ENCODE results near the gene UBE4B. TPM values are rescaled to one million over a fixed set of nuclear protein-coding genes. Genes with fewer than 3 reads are reported as not detected.
A peak's percentile ranks its signal among the peaks of the same experiment; 100 is the strongest.

The UBE4B gene
- total and polyA plus RNA-seq, 9 of the 15 experiments (the other 6 are each of a cell fraction or from before 2014, with no cell fraction given) = 11.7 to 73.7 (median 40.1) TPM

DNA sequence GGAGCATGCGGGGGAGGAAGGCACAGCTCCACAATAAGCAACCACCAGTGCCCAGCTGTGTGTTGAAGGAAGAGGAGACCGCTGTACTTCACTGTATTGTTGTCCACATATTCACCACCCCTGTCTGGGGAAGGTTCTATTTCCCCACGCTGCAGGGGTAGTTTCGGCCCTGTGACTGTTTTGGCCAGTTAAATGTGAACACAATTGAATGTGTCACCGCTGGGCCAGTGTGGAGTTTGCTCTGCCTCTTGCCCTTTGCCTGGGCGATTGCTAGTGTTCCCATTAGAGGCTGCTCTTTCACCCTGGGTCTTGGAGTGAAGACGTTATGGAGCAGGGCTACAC, 32.6 kb downstream of the UBE4B start:
- H3K9me1 ChIP-seq (ENCODE audit: control insufficient read depth, insufficient read depth, low read length) = no peaks in the 10 kb centered on the region
- POLR2A ChIA-PET = no interaction called here
- intact Hi-C loops (cut with micrococcal nuclease) (no loop called here), in situ Hi-C loops (cut with MboI) (no loop called here)
- BruUV-seq (replicated peaks) = no TSS peak
- no peaks in the 10 kb centered on the region for H3K27me3 ChIP-seq (ENCODE audit: control insufficient read depth in 2 of 2, insufficient read depth in 2 of 2, low read length in 2 of 2)
- peak overlapping the region; percentile 59 for H3K4me2 ChIP-seq (ENCODE audit: insufficient read depth, low read length)
- CTCF ChIA-PET (ENCODE audit: low intra/inter-chr PET ratio) = interaction anchor here (0.6 kb wide), 1 partner anchor 190 kb away, joined by 3 read pairs; no protein-coding TSS in a partner anchor
- H3K4me3 ChIP-seq = no peak overlapping the region
- no peak for FAIRE-seq
- peak overlapping the region; percentile 58 for H2AFZ ChIP-seq (ENCODE audit: low read depth, low read length)
- peak; percentile 65 for ATAC-seq
- H3K9me3 ChIP-seq (replicated peaks; ENCODE audit: control insufficient read depth, insufficient read depth, low read depth, low read length) = no peaks in the 10 kb centered on the region
- DNase-seq (ENCODE audit: extremely low read depth in 1 of 4, low spot score in 3 of 4) = peak in 3 of 4 experiments; percentile 32 to 45 (median 39)
- H3K27ac ChIP-seq (ENCODE audit: extremely low read depth, low read depth, low read length) = peak overlapping the region; percentile 69
- peaks cover 15% of the 10 kb centered on the region; the same call in 2 of the 3 replicates for H3K36me3 ChIP-seq (ENCODE audit: control insufficient read depth, insufficient read depth, low read length)
- H3K4me1 ChIP-seq (replicated peaks in 1 of 2; ENCODE audit: control insufficient read depth in 2 of 2, insufficient read depth in 2 of 2, low read length in 2 of 2) = peaks cover 17 to 23% of the 10 kb centered on the region in 2 experiments
- peaks cover 6% of the 10 kb centered on the region; the same call in 1 of the 2 replicates for H4K20me1 ChIP-seq (replicated peaks; ENCODE audit: control insufficient read depth, insufficient read depth, low read length)
- H3K79me2 ChIP-seq (ENCODE audit: control insufficient read depth, insufficient read depth, low read length) = peaks cover 79% of the 10 kb centered on the region
- H3K9ac ChIP-seq (ENCODE audit: insufficient read depth in 1 of 2, low read depth in 2 of 2, low read length in 2 of 2) = peak overlapping the region; percentile 32 to 72; a peak in 2 of 4 replicates
- WGBS (ENCODE audit: insufficient coverage, low coverage, missing lambda C conversion rate) = 35% methylated on average over 7 of the region's 7 CpGs
- TF ChIP-seq PRDM10 (IDR thresholded peaks at IDR 0.05; ENCODE audit: partially characterized antibody) (peak; percentile 96), POLR2A (conservative IDR thresholded peaks at IDR 0.05) (no peak), SP1 (CRISPR knock-in tag; IDR thresholded peaks at IDR 0.05) (no peak), GTF2E2 (tag; IDR thresholded peaks at IDR 0.05) (no peak), RBM34 (IDR thresholded peaks at IDR 0.05; ENCODE audit: borderline replicate concordance, insufficient read depth, low read length) (no peak), TEAD2 (tag; IDR thresholded peaks at IDR 0.05) (no peak), ATF7 (IDR thresholded peaks at IDR 0.05) (peak; percentile 45; the same call in 1 of the 2 replicates), DPF2 (IDR thresholded peaks at IDR 0.05) (0 out of 2 replicates have a peak, but pooled peaks have one; percentile 25), ZNF511 (CRISPR knock-in tag; IDR thresholded peaks at IDR 0.05) (no peak), MECOM (CRISPR knock-in tag; IDR thresholded peaks at IDR 0.05) (no peak), SMAD2 (IDR thresholded peaks at IDR 0.05; ENCODE audit: low read depth, low read length) (no peak), KAT2B (IDR thresholded peaks at IDR 0.05; ENCODE audit: low read depth, low read length) (no peak), PHF8 (IDR thresholded peaks at IDR 0.05; ENCODE audit: borderline replicate concordance, low read length) (no peak), ZNF354B (CRISPR knock-in tag; IDR thresholded peaks at IDR 0.05) (no peak), XRCC4 (IDR thresholded peaks at IDR 0.05; ENCODE audit: extremely low read depth, insufficient read depth, insufficient read length) (no peak), ZKSCAN1 (IDR thresholded peaks at IDR 0.05; ENCODE audit: low read depth, low read length) (no peak), KLF6 (CRISPR knock-in tag; IDR thresholded peaks at IDR 0.05; ENCODE audit: borderline replicate concordance) (no peak), ZNF311 (CRISPR knock-in tag; IDR thresholded peaks at IDR 0.05) (no peak), ZNF274 (IDR thresholded peaks at IDR 0.05; ENCODE audit: borderline replicate concordance, low read depth, low read length) (no peak)
- TF ChIP-seq, protein P1, sequence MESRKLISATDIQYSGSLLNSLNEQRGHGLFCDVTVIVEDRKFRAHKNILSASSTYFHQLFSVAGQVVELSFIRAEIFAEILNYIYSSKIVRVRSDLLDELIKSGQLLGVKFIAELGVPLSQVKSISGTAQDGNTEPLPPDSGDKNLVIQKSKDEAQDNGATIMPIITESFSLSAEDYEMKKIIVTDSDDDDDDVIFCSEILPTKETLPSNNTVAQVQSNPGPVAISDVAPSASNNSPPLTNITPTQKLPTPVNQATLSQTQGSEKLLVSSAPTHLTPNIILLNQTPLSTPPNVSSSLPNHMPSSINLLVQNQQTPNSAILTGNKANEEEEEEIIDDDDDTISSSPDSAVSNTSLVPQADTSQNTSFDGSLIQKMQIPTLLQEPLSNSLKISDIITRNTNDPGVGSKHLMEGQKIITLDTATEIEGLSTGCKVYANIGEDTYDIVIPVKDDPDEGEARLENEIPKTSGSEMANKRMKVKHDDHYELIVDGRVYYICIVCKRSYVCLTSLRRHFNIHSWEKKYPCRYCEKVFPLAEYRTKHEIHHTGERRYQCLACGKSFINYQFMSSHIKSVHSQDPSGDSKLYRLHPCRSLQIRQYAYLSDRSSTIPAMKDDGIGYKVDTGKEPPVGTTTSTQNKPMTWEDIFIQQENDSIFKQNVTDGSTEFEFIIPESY (CRISPR knock-in tag; IDR thresholded peaks at IDR 0.05) = peak; percentile 68; the same call in 1 of the 2 replicates

Data from K562 (cell line).